Pancreas (tissue), 10 donors: ENCODE results near the gene SLC2A11. TPM values are rescaled to one million over a fixed set of nuclear protein-coding genes. Genes with fewer than 3 reads are reported as not detected.

ENCODE experiments used
- ATAC-seq, 4 donors: fragments of 200-7000 bp; cut with Tn5 transposase; one replicate each; pipeline versions ENCODE4 v1.8.0 to v1.9.1; 2020; ENCODE audit warnings: mild to moderate bottlenecking in 4 of 4, moderate library complexity in 4 of 4
- DNase-seq, 6 donors: peaks; one replicate each; pipeline ENCODE4 v3.0.0-alpha.2; 2020
- FAIRE-seq: peaks from 2 replicates; lab custom pipeline; 2012; peaks lifted over from hg19 to GRCh38; lab: Jason Lieb, UNC
- H3K27ac ChIP-seq, 4 donors: fragments of 200-600 bp; sonication (generic); 1 replicate in 3 of 4; 2 replicates in 1 of 4; pipeline versions ENCODE4 v1.5.0 to v1.8.0; 2020
- H3K27me3 ChIP-seq, 4 donors: fragments of 200-600 bp; one replicate each; pipeline ENCODE4 v1.8.0; 2021
- H3K36me3 ChIP-seq, 3 donors: fragments of 200-600 bp; sonication (generic) in 1 of 3; one replicate each; pipeline versions ENCODE4 v1.5.0 to v1.8.0; 2020 to 2021
- H3K4me1 ChIP-seq, 3 donors: fragments of 200-600 bp; one replicate each; pipeline ENCODE4 v1.8.0; 2021
- H3K4me3 ChIP-seq, 4 donors: fragments of 200-600 bp; sonication (generic) in 2 of 4; one replicate each; pipeline versions ENCODE4 v1.5.0 to v1.8.0; 2020 to 2021
- H3K9me3 ChIP-seq, 4 donors: fragments of 200-600 bp; one replicate each; pipeline ENCODE4 v1.8.0; 2021
- CTCF ChIP-seq, 4 donors: fragments of 200-600 bp; sonication (generic) in 3 of 4; IDR thresholded peaks; one replicate each; pipeline versions ENCODE4 v1.5.0 to v1.8.0; 2021; ENCODE audit warnings: antibody characterized with exemption in 4 of 4
- WGBS, 2 donors: extraction: QIAGEN DNeasy Blood & Tissue Kit; methylation state at CpG; one replicate each; pipeline ENCODE4 v1.1.7; 2013; 5-methylcytosine and 5-hydroxymethylcytosine counted together
- intact Hi-C, 3 donors: fragments of 100-400 bp; cut with DNase I; formaldehyde crosslinking; loops; one replicate each; pipeline versions ENCODE4 v1.11.1 to v1.14.2; 2022
- polyA plus RNA-seq, 2 donors: library from polyadenylated mRNA; stranded (reverse); fragments of 200-250 nt; gene quantifications; one replicate each; pipeline ENCODE4 v1.2.3, GENCODE V29; 2013
- total RNA-seq, 6 donors: library from RNA; stranded (reverse); fragmentation: NEBNext Ultra II Directional in 4 of 6; extraction: Animal tissue kit (Norgen Biotek cat#: 25700) in 4 of 6; gene quantifications; one replicate each; pipeline versions ENCODE4 v1.2.1 to v1.2.4, GENCODE V29; 2021 to 2023
- donor health status: healthy with polysubstance abuse.
- donor health status: DM: no; HTN: no; CAD: no; lungs with moderate emphysema.
- donor health status: DM: no; HTN: no; CAD: no.
- donor health status: control.
- donor health status: control.
- donor health status: Bipolar disorder and iron deficiency.
- donor health status: DM: yes; HTN: yes; CAD: no.
- donor health status: DM: no; HTN: no; CAD: no.
- donor health status: DM: no; HTN: no; CAD: no.
- donor health status: DM: yes; HTN: yes; CAD: no.

Gene SLC2A11
- 10 to 100 TPM; 10.3 to 20.2 (median 14.7) TPM for total RNA-seq
- polyA plus RNA-seq, result 10 to 100 TPM; 19.2 to 21.9 TPM

GRCh38 chr22:23857606-23858483 lies at the start of gene SLC2A11:
Gene SLC2A11 (plus strand): TSS chr22:23857875. CDS start chr22:23858000, 125 bp downstream.
- ATAC-seq (peak; percentile 90 to 96 (median 94)), FAIRE-seq (no peak), DNase-seq (peak; percentile 96 to 100 (median 97))
- no peaks in the 10 kb centered on the region for H3K36me3 ChIP-seq
- no peaks in the 10 kb centered on the region for H3K9me3 ChIP-seq
- H3K27ac ChIP-seq, result peak within 1 kb of the TSS; percentile 79 to 88 (median 85)
- TF ChIP-seq CTCF (IDR thresholded peaks at IDR 0.05), result peak in 2 of 4 donors; percentile 19 to 39
- peak within 1 kb of the TSS; percentile 52 to 79 (median 64) for H3K4me3 ChIP-seq
- peaks cover 0 to 4% (median 0%) of the 10 kb centered on the region in 3 donors for H3K4me1 ChIP-seq
- H3K27me3 ChIP-seq, result no peaks in the 10 kb centered on the region
- intact Hi-C loops, result no loop called here
- 1% methylated on average over 59 to 60 of the region's 60 CpGs for WGBS, 2 donors

- intact Hi-C loops, result no loop called here
- no peaks in the 10 kb centered on the region for H3K4me1 ChIP-seq
- H3K4me3 ChIP-seq, result no peak overlapping the region
- ATAC-seq (no peak), FAIRE-seq (no peak), DNase-seq (no peak)
- H3K27ac ChIP-seq, result no peak overlapping the region
- TF ChIP-seq CTCF (IDR thresholded peaks at IDR 0.05), result no peak
- 94 to 97% methylated on average over 4 of the region's 4 CpGs for WGBS, 2 donors
- no peaks in the 10 kb centered on the region for H3K9me3 ChIP-seq
- H3K27me3 ChIP-seq, result no peaks in the 10 kb centered on the region
- peaks cover 0 to 37% (median 8%) of the 10 kb centered on the region in 3 donors for H3K36me3 ChIP-seq
Measured at GRCh38 chr22:23812378-23812777, 45.3 kb upstream of the SLC2A11 start.

- intact Hi-C loops, result no loop called here
- Histone ChIP-seq H3K27me3 (no peaks in the 10 kb centered on the region), H3K36me3 (peaks cover 0 to 45% (median 11%) of the 10 kb centered on the region in 3 donors), H3K9me3 (no peaks in the 10 kb centered on the region), H3K27ac (no peak overlapping the region), H3K4me3 (no peak overlapping the region), H3K4me1 (no peaks in the 10 kb centered on the region)
- WGBS, 2 donors, result 79 to 88% methylated on average over 10 of the region's 10 CpGs
- no peak for FAIRE-seq
- no peak for TF ChIP-seq CTCF (IDR thresholded peaks at IDR 0.05)
- DNase-seq, result peak in 1 of 6 donors; percentile 7
- no peak for ATAC-seq
Measured at GRCh38 chr22:23815541-23816155, 42.0 kb upstream of the SLC2A11 start.

GRCh38 chr22:23816156-23816976 lies 41.3 kb upstream of the SLC2A11 start:
- Histone ChIP-seq H3K4me3 (no peak overlapping the region), H3K27ac (no peak overlapping the region), H3K36me3 (peaks cover 0 to 40% (median 11%) of the 10 kb centered on the region in 3 donors), H3K27me3 (no peaks in the 10 kb centered on the region), H3K4me1 (no peaks in the 10 kb centered on the region), H3K9me3 (no peaks in the 10 kb centered on the region)
- intact Hi-C loops, result no loop called here
- FAIRE-seq, result no peak
- no peak for ATAC-seq
- WGBS, 2 donors, result 86 to 89% methylated on average over 18 of the region's 18 CpGs
- DNase-seq, result peak in 1 of 6 donors; percentile 26
- TF ChIP-seq CTCF (IDR thresholded peaks at IDR 0.05), result no peak
